Measurements from ENCODE around the gene PFDN4. TPM values are rescaled to one million over a fixed set of nuclear protein-coding genes. Genes with fewer than 3 reads are reported as not detected.

PFDN4 gene
- total RNA-seq, 1 experiment from 2014 or later: 37.0 TPM

GRCh38 chr20:54220722-54221121 is 12.8 kb downstream of the PFDN4 start:
- CTCF ChIA-PET: interaction anchor here (0.6 to 13.6 kb wide), 9 partner anchors 12 to 1905 kb away, joined by 3 to 339 read pairs (median 5); partner anchors contain the start of gene PFDN4
- Mint-ChIP-seq H3K4me1 (ENCODE audit: insufficient read depth, unreplicated experiment) (peaks cover 10% of the 10 kb centered on the region), H3K4me3 (ENCODE audit: unreplicated experiment) (no peak overlapping the region), H3K27me3 (ENCODE audit: insufficient read depth, unreplicated experiment) (no peaks in the 10 kb centered on the region), H3K36me3 (ENCODE audit: insufficient read depth, unreplicated experiment) (peaks cover 45% of the 10 kb centered on the region), H3K9me3 (ENCODE audit: unreplicated experiment) (no peaks in the 10 kb centered on the region), H3K27ac (ENCODE audit: low read depth, unreplicated experiment) (no peak overlapping the region)
- no TSS peak for BruUV-seq (replicated peaks)
- POLR2A ChIA-PET: interaction anchor here (0.7 kb wide), 1 partner anchor 74 kb away, joined by 4 read pairs; no protein-coding TSS in a partner anchor
- TF ChIP-seq CTCF (IDR thresholded peaks at IDR 0.05; ENCODE audit: unreplicated experiment): no peak
- intact Hi-C loops (cut with micrococcal nuclease): loop anchor here (1.0 to 10.0 kb wide), 3 partner anchors 164 to 1954 kb away; no protein-coding TSS in a partner anchor
- no peak for DNase-seq (ENCODE audit: unreplicated experiment)

- peak; percentile 38 for DNase-seq (ENCODE audit: unreplicated experiment)
Observed at GRCh38 chr20:54221353-54221752, 13.5 kb downstream of the PFDN4 start.

GRCh38 chr20:54221996-54222890 is 14.4 kb downstream of the PFDN4 start:
- H3K9me3 Mint-ChIP-seq (ENCODE audit: unreplicated experiment): no peaks in the 10 kb centered on the region
- H3K36me3 Mint-ChIP-seq (ENCODE audit: insufficient read depth, unreplicated experiment): peaks cover 33% of the 10 kb centered on the region
- no peak overlapping the region for H3K4me3 Mint-ChIP-seq (ENCODE audit: unreplicated experiment)
- TF ChIP-seq CTCF (IDR thresholded peaks at IDR 0.05; ENCODE audit: unreplicated experiment): no peak
- peaks cover 10% of the 10 kb centered on the region for H3K4me1 Mint-ChIP-seq (ENCODE audit: insufficient read depth, unreplicated experiment)
- no peaks in the 10 kb centered on the region for H3K27me3 Mint-ChIP-seq (ENCODE audit: insufficient read depth, unreplicated experiment)
- intact Hi-C loops (cut with micrococcal nuclease): loop anchor here (10.0 kb wide), 2 partner anchors 163 to 1953 kb away; no protein-coding TSS in a partner anchor
- ChIA-PET CTCF (interaction anchor here (0.6 to 13.6 kb wide), 12 partner anchors 9 to 458 kb away, joined by 3 to 339 read pairs (median 3); partner anchors contain the start of gene PFDN4), POLR2A (interaction anchor here (0.6 to 1.6 kb wide), 7 partner anchors 11 to 139 kb away, joined by 3 to 5 read pairs (median 3); partner anchors contain the start of gene PFDN4)
- BruUV-seq (replicated peaks): no TSS peak
- H3K27ac Mint-ChIP-seq (ENCODE audit: low read depth, unreplicated experiment): no peak overlapping the region
- no peak for DNase-seq (ENCODE audit: unreplicated experiment)

More at GRCh38 chr20:54221353-54221752, 13.5 kb downstream of the PFDN4 start:
- BruUV-seq (replicated peaks): no TSS peak
- no peaks in the 10 kb centered on the region for H3K27me3 Mint-ChIP-seq (ENCODE audit: insufficient read depth, unreplicated experiment)
- no peak overlapping the region for H3K27ac Mint-ChIP-seq (ENCODE audit: low read depth, unreplicated experiment)
- intact Hi-C loops (cut with micrococcal nuclease): loop anchor here (10.0 kb wide), 2 partner anchors 163 to 1953 kb away; no protein-coding TSS in a partner anchor
- CTCF ChIA-PET: interaction anchor here (0.6 to 13.6 kb wide), 9 partner anchors 10 to 1904 kb away, joined by 3 to 339 read pairs (median 3); partner anchors contain the start of gene PFDN4
- no peak overlapping the region for H3K4me3 Mint-ChIP-seq (ENCODE audit: unreplicated experiment)
- POLR2A ChIA-PET: interaction anchor here (0.6 to 1.6 kb wide), 4 partner anchors 10 to 73 kb away, joined by 3 to 5 read pairs (median 4); partner anchors contain the start of gene PFDN4
- TF ChIP-seq CTCF (IDR thresholded peaks at IDR 0.05; ENCODE audit: unreplicated experiment): no peak
- peaks cover 10% of the 10 kb centered on the region for H3K4me1 Mint-ChIP-seq (ENCODE audit: insufficient read depth, unreplicated experiment)
- H3K9me3 Mint-ChIP-seq (ENCODE audit: unreplicated experiment): no peaks in the 10 kb centered on the region
- peaks cover 39% of the 10 kb centered on the region for H3K36me3 Mint-ChIP-seq (ENCODE audit: insufficient read depth, unreplicated experiment)

- Mint-ChIP-seq H3K27me3 (ENCODE audit: insufficient read depth, unreplicated experiment) (no peaks in the 10 kb centered on the region), H3K4me3 (ENCODE audit: unreplicated experiment) (no peak overlapping the region), H3K9me3 (ENCODE audit: unreplicated experiment) (no peaks in the 10 kb centered on the region), H3K27ac (ENCODE audit: low read depth, unreplicated experiment) (no peak overlapping the region), H3K4me1 (ENCODE audit: insufficient read depth, unreplicated experiment) (peaks cover 10% of the 10 kb centered on the region), H3K36me3 (ENCODE audit: insufficient read depth, unreplicated experiment) (peaks cover 23% of the 10 kb centered on the region)
- POLR2A ChIA-PET: interaction anchor here (0.6 to 1.0 kb wide), 5 partner anchors 9 to 627 kb away, joined by 3 to 4 read pairs (median 3); partner anchors contain the start of gene PFDN4
- no peak for TF ChIP-seq CTCF (IDR thresholded peaks at IDR 0.05; ENCODE audit: unreplicated experiment)
- intact Hi-C loops (cut with micrococcal nuclease): loop anchor here (10.0 kb wide), 2 partner anchors 162 to 1952 kb away; no protein-coding TSS in a partner anchor
- CTCF ChIA-PET: interaction anchor here (0.6 to 13.6 kb wide), 8 partner anchors 12 to 757 kb away, joined by 3 to 339 read pairs (median 6); partner anchors contain the start of gene PFDN4
- no TSS peak for BruUV-seq (replicated peaks)
- no peak for DNase-seq (ENCODE audit: unreplicated experiment)
Observed at GRCh38 chr20:54223285-54223684, 15.4 kb downstream of the PFDN4 start.
